OCI-LY1 (cell line): ENCODE results near the gene CIDEB.

Experiments
- EZH2 ChIP-seq: fragments of 200-600 bp; sonication (generic), shearing (Covaris generic); IDR thresholded peaks from 2 replicates; pipeline ENCODE4 v1.8.0; 2017; ENCODE audit warnings: borderline replicate concordance, mixed run types, mild to moderate bottlenecking, antibody characterized with exemption, low read length, moderate library complexity, mixed read lengths
- TF ChIP-seq, protein P1 (sequence below): fragments of 200-600 bp; sonication (generic), shearing (Covaris generic); IDR thresholded peaks from 2 replicates; pipeline ENCODE4 v1.5.1; 2017; ENCODE audit warnings: mild to moderate bottlenecking, antibody characterized with exemption, low read length, moderate library complexity, mixed read lengths

DNA sequence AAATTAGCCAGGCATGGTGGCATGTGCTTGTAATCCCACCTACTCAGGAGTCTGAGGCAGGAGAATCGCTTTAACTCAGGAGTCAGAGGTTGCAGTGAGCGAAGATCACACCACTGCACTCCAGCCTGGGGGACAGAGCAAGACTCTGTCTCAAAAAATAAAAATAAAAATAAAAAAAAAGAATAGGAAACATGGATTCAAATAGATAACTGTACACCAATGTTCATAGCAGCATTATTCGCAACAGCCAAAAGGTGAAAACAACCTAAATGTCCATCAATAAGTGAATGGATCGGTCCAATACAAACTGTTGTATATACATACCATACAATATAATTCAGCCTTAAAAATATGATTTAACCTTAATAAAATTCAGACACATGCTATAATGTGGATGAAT is 35.1 kb upstream of the CIDEB start:
- TF ChIP-seq, protein P1, sequence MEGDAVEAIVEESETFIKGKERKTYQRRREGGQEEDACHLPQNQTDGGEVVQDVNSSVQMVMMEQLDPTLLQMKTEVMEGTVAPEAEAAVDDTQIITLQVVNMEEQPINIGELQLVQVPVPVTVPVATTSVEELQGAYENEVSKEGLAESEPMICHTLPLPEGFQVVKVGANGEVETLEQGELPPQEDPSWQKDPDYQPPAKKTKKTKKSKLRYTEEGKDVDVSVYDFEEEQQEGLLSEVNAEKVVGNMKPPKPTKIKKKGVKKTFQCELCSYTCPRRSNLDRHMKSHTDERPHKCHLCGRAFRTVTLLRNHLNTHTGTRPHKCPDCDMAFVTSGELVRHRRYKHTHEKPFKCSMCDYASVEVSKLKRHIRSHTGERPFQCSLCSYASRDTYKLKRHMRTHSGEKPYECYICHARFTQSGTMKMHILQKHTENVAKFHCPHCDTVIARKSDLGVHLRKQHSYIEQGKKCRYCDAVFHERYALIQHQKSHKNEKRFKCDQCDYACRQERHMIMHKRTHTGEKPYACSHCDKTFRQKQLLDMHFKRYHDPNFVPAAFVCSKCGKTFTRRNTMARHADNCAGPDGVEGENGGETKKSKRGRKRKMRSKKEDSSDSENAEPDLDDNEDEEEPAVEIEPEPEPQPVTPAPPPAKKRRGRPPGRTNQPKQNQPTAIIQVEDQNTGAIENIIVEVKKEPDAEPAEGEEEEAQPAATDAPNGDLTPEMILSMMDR: no peak
- TF ChIP-seq EZH2: no peak
